Fibroblast of lung (primary cell): ENCODE data around the gene GTF2H2. TPM values are rescaled to one million over a fixed set of nuclear protein-coding genes. Genes with fewer than 3 reads are reported as not detected.
"Not testable (repeated sequence)": the region's sequence is repeated elsewhere in the genome, so short reads cannot be mapped to it uniquely, and the experiment has no call there.

Experiments used
- DNase-seq, 2 donors: peaks; one replicate each; pipeline versions ENCODE4 v3.0.0 to v3.0.0-alpha.2; 2010; ENCODE audit warnings: low read depth in 2 of 2
- H2AFZ ChIP-seq: 2 replicates; pipeline ENCODE4 v1.5.1; 2012; ENCODE audit warnings: low read length, control low read depth, inconsistent platforms
- H3K27ac ChIP-seq: 2 replicates; pipeline ENCODE4 v1.5.1; 2011; ENCODE audit warnings: low read length, control low read depth; ENCODE audit not compliant: insufficient read depth
- H3K27me3 ChIP-seq: 2 replicates; pipeline ENCODE4 v1.5.1; 2011; ENCODE audit warnings: mild to moderate bottlenecking, low read length; ENCODE audit not compliant: control insufficient read depth, insufficient read depth
- H3K36me3 ChIP-seq: 2 replicates; pipeline ENCODE4 v1.5.1; 2011; ENCODE audit warnings: low read length; ENCODE audit not compliant: control insufficient read depth, insufficient read depth
- H3K4me1 ChIP-seq: 2 replicates; pipeline ENCODE4 v1.5.1; 2011; ENCODE audit warnings: low read length; ENCODE audit not compliant: control insufficient read depth, insufficient read depth; ENCODE audit errors: extremely low read depth
- H3K4me2 ChIP-seq: 2 replicates; pipeline ENCODE4 v1.5.1; 2011; ENCODE audit warnings: low read length, control low read depth; ENCODE audit not compliant: insufficient read depth; ENCODE audit errors: extremely low read depth
- H3K4me3 ChIP-seq, 4 experiments: fragments of 200-600 bp in 1 of 4; sonication (generic) in 1 of 4; replicated peaks in 1 of 4; 2 replicates each; pipeline ENCODE4 v1.5.1; 2011 to 2016; ENCODE audit warnings: low read length in 4 of 4, low read depth in 3 of 4, mild to moderate bottlenecking in 3 of 4, control low read depth in 2 of 4, inconsistent platforms in 1 of 4, mixed read lengths in 1 of 4; ENCODE audit not compliant: insufficient read depth in 1 of 4; ENCODE audit errors: control extremely low read depth in 1 of 4
- H3K79me2 ChIP-seq: 2 replicates; pipeline ENCODE4 v1.5.1; 2012; ENCODE audit warnings: mild to moderate bottlenecking, low read length, inconsistent platforms; ENCODE audit not compliant: control insufficient read depth, insufficient read depth
- H3K9ac ChIP-seq: 2 replicates; pipeline ENCODE4 v1.5.1; 2011; ENCODE audit warnings: mild to moderate bottlenecking, low read length, control low read depth; ENCODE audit not compliant: insufficient read depth
- H3K9me3 ChIP-seq: 2 replicates; pipeline ENCODE4 v1.5.1; 2012; ENCODE audit warnings: low read depth, low read length; ENCODE audit not compliant: control insufficient read depth, insufficient read depth
- H4K20me1 ChIP-seq: 2 replicates; pipeline ENCODE4 v1.5.1; 2011; ENCODE audit warnings: low read length; ENCODE audit not compliant: control insufficient read depth, insufficient read depth; ENCODE audit errors: extremely low read depth
- EZH2 ChIP-seq: IDR thresholded peaks from 2 replicates; pipeline ENCODE4 v1.5.1; 2012; ENCODE audit warnings: low read length, control low read depth, mild to moderate bottlenecking; ENCODE audit errors: missing control alignments
- polyA plus RNA-seq, 2 donors: library from polyadenylated mRNA; depleted of rRNA in 1 of 2; stranded (reverse) in 1 of 2; unstranded in 1 of 2; fragments of >200 nt; gene quantifications; 2 replicates each; pipeline ENCODE4 v1.2.1, GENCODE V29; 2011 to 2012; ENCODE audit warnings: missing spikeins in 1 of 2
- total RNA-seq: library from RNA; depleted of rRNA; stranded (reverse); fragments of >200 nt; gene quantifications from 2 replicates; pipeline ENCODE4 v1.2.1, GENCODE V29; 2014
- TF ChIP-seq, protein P1 (sequence below), 2 donors: IDR thresholded peaks in 1 of 2; conservative IDR thresholded peaks in 1 of 2; 1 replicate in 1 of 2; 2 replicates in 1 of 2; pipeline ENCODE4 v1.5.1; 2011 to 2012; ENCODE audit warnings: low read length in 2 of 2, control low read depth in 1 of 2, inconsistent platforms in 1 of 2, low read depth in 1 of 2, mild to moderate bottlenecking in 1 of 2

The GTF2H2 gene
- total and polyA plus RNA-seq, 2 donors (not counting 1 experiment from before 2014, with no cell fraction given) = 14.2 to 20.8 TPM

GRCh38 chr5:71014176-71014575 is 53.3 kb downstream of the GTF2H2 start:
- TF ChIP-seq, protein P1, sequence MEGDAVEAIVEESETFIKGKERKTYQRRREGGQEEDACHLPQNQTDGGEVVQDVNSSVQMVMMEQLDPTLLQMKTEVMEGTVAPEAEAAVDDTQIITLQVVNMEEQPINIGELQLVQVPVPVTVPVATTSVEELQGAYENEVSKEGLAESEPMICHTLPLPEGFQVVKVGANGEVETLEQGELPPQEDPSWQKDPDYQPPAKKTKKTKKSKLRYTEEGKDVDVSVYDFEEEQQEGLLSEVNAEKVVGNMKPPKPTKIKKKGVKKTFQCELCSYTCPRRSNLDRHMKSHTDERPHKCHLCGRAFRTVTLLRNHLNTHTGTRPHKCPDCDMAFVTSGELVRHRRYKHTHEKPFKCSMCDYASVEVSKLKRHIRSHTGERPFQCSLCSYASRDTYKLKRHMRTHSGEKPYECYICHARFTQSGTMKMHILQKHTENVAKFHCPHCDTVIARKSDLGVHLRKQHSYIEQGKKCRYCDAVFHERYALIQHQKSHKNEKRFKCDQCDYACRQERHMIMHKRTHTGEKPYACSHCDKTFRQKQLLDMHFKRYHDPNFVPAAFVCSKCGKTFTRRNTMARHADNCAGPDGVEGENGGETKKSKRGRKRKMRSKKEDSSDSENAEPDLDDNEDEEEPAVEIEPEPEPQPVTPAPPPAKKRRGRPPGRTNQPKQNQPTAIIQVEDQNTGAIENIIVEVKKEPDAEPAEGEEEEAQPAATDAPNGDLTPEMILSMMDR (conservative IDR thresholded peaks at IDR 0.05 in 1 of 2, IDR thresholded peaks at IDR 0.05 in 1 of 2; ENCODE audit: low read depth in 1 of 2, low read length in 2 of 2) = no peak
- TF ChIP-seq EZH2 = no peak
- Histone ChIP-seq H3K4me1 (no peaks in the 10 kb centered on the region), H3K9ac (no peak overlapping the region), H3K79me2 (no peaks in the 10 kb centered on the region), H3K36me3 (no peaks in the 10 kb centered on the region), H3K4me2 (no peak overlapping the region), H3K4me3 (no peak overlapping the region), H2AFZ (no peak overlapping the region), H3K27ac (no peak overlapping the region), H3K27me3 (no peaks in the 10 kb centered on the region), H4K20me1 (no peaks in the 10 kb centered on the region), H3K9me3 (no peaks in the 10 kb centered on the region)
- DNase-seq = no peak

DNA sequence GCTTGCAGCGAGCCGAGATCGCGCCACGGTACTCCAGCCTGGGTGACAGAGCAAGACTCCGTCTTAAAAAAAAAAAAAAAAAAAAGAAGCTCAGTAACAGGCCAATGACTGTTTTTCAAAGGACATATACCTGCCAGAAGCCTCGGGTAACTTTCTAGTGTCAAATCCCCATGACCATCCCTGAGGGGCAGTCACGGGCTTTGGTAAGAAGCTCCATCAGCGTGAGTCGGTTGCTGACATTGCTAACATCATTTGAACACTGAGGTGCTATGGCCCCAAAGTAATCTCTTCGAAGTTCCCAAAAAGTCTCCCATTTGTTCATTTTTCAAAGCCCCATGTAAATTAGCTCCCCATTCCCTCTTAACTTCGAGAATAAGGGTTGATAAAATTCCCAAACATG is 53.9 kb downstream of the GTF2H2 start:
- Histone ChIP-seq H3K36me3 (no peaks in the 10 kb centered on the region), H3K4me1 (no peaks in the 10 kb centered on the region), H3K9me3 (no peaks in the 10 kb centered on the region), H2AFZ (no peak overlapping the region), H3K4me2 (no peak overlapping the region), H3K27ac (no peak overlapping the region), H3K4me3 (no peak overlapping the region), H3K27me3 (no peaks in the 10 kb centered on the region), H4K20me1 (no peaks in the 10 kb centered on the region), H3K79me2 (no peaks in the 10 kb centered on the region), H3K9ac (no peak overlapping the region)
- no peak for DNase-seq
- TF ChIP-seq EZH2 = no peak
- TF ChIP-seq, protein P1 (conservative IDR thresholded peaks at IDR 0.05 in 1 of 2, IDR thresholded peaks at IDR 0.05 in 1 of 2; ENCODE audit: low read depth in 1 of 2, low read length in 2 of 2) = no peak

DNA sequence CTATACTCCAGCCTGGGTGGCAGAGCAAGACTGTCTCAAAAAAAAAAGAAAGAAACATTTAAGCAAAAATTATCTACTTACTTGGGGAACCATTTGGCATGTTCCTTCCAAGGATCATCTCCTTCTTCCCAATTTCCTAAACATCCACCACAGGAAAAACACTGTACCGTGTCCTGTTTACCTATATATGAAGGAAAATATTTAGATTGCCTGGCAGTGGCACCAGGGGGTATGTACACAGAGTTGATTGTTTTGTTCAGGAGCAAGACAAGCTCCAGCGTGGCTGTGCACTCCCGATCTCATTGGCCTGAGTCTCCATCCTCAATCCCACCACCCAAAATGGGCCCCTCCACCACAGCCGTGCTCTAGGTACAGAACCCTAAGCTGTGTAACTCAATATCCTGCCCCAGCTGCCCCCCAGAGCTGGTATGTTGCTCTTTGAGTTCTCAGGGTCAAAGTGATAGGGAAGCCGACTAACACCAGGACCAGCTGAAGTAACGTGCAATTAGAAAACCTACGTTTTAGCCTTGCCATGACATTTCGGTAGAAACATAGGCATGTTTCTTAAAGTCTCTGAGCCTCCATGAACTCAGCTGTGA is 56.2 kb downstream of the GTF2H2 start:
- Histone ChIP-seq H3K79me2 (no peaks in the 10 kb centered on the region), H3K4me1 (no peaks in the 10 kb centered on the region), H2AFZ (no peak overlapping the region), H3K27me3 (no peaks in the 10 kb centered on the region), H3K36me3 (no peaks in the 10 kb centered on the region), H3K9me3 (no peaks in the 10 kb centered on the region), H3K4me2 (no peak overlapping the region), H4K20me1 (no peaks in the 10 kb centered on the region), H3K4me3 (no peak overlapping the region), H3K27ac (no peak overlapping the region), H3K9ac (no peak overlapping the region)
- no peak for DNase-seq
- no peak for TF ChIP-seq EZH2
- TF ChIP-seq, protein P1 (conservative IDR thresholded peaks at IDR 0.05 in 1 of 2, IDR thresholded peaks at IDR 0.05 in 1 of 2; ENCODE audit: low read depth in 1 of 2, low read length in 2 of 2) = no peak

DNA sequence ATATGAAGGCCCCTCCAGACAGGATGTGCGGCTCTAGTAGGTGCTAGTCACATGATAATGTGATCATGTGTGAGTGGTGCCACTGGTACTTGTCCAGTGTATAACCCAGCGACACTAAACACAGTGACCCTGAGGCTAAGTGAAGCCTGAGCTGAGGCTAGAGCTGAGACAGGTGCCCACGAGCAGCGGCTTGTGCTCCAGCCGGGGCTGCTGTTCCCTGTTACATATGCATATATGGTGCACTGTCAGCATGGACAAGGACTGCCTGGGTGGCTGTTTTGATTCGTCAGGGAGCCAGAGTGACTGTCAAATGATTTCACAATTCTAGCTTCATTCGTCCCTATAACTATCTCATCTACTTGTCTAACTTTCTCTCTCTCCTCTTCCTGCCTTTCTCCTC is 60.5 kb downstream of the GTF2H2 start:
- H3K27ac ChIP-seq, H3K27me3 ChIP-seq, H2AFZ ChIP-seq, H3K4me2 ChIP-seq, H3K4me3 ChIP-seq, H3K4me1 ChIP-seq, H3K79me2 ChIP-seq, H3K36me3 ChIP-seq, H4K20me1 ChIP-seq, H3K9ac ChIP-seq, DNase-seq, H3K9me3 ChIP-seq: not testable (repeated sequence)
